SK-N-SH (cell line): ENCODE data around the gene ASB5. TPM values are rescaled to one million over a fixed set of nuclear protein-coding genes. Genes with fewer than 3 reads are reported as not detected.

Experiments
- CTCF ChIA-PET: fragments of 300-600, 350-600 bp; formaldehyde crosslinking; extraction: SDS; loops from one replicate; lab custom pipeline; 2021; lab: Yijun Ruan, JAX
- POLR2A ChIA-PET: fragments of 350-600 bp; sonication (Branson Sonifier 250); formaldehyde crosslinking; extraction: SDS; loops from one replicate; lab custom pipeline; 2020; ENCODE audit warnings: antibody characterized with exemption, inconsistent platforms; lab: Yijun Ruan, JAX
- DNase-seq: peaks from one replicate; pipeline ENCODE4 v3.0.0; 2012
- H2AFZ ChIP-seq: fragments of 200-600 bp; sonication (generic); 2 replicates; pipeline ENCODE4 v1.8.1; 2016; ENCODE audit warnings: antibody characterized with exemption, mild to moderate bottlenecking, low read depth
- H3F3A ChIP-seq: fragments of 200-600 bp; sonication (generic); replicated peaks from 2 replicates; pipeline ENCODE3; 2016; ENCODE audit warnings: antibody characterized with exemption, mild to moderate bottlenecking; ENCODE audit not compliant: insufficient read depth
- H3K27ac ChIP-seq, 2 experiments: fragments of 200-500 bp in 1 of 2; fragments of 200-600 bp in 1 of 2; sonication (Bioruptor generic) in 1 of 2; sonication (generic), shearing (Covaris generic) in 1 of 2; 2 replicates each; pipeline versions ENCODE4 v1.5.1 to v1.6.1; 2014 to 2016; ENCODE audit warnings: low read depth in 2 of 2, inconsistent platforms in 1 of 2, low read length in 1 of 2, mild to moderate bottlenecking in 1 of 2, mixed read lengths in 1 of 2
- H3K27me3 ChIP-seq: fragments of 200-600 bp; sonication (generic), shearing (Covaris generic); 2 replicates; pipeline ENCODE4 v1.6.1; 2016; ENCODE audit warnings: mixed run types; ENCODE audit not compliant: insufficient read depth
- H3K36me3 ChIP-seq, 2 experiments: fragments of 200-500 bp in 1 of 2; fragments of 200-600 bp in 1 of 2; sonication (Bioruptor generic) in 1 of 2; sonication (generic) in 1 of 2; replicated peaks in 1 of 2; 2 replicates each; pipeline versions ENCODE3 to v1.5.1; 2014 to 2016; ENCODE audit warnings: low read length in 1 of 2, mild to moderate bottlenecking in 1 of 2; ENCODE audit not compliant: insufficient read depth in 2 of 2, control insufficient read depth in 1 of 2
- H3K4me1 ChIP-seq, 2 experiments: fragments of 200-500 bp in 1 of 2; fragments of 200-600 bp in 1 of 2; sonication (Bioruptor generic) in 1 of 2; sonication (generic), shearing (Covaris generic) in 1 of 2; 2 replicates each; pipeline versions ENCODE4 v1.5.1 to v1.6.1; 2014 to 2016; ENCODE audit warnings: low read depth in 1 of 2, low read length in 1 of 2, mixed run types in 1 of 2; ENCODE audit not compliant: insufficient read depth in 2 of 2, control insufficient read depth in 1 of 2
- H3K4me2 ChIP-seq: fragments of 200-600 bp; sonication (generic), shearing (Covaris generic); 2 replicates; pipeline ENCODE4 v1.6.1; 2017; ENCODE audit warnings: mixed run types
- H3K4me3 ChIP-seq, 2 experiments: fragments of 200-500 bp in 1 of 2; fragments of 200-600 bp in 1 of 2; sonication (Bioruptor generic) in 1 of 2; sonication (generic), shearing (Covaris generic) in 1 of 2; 2 replicates each; pipeline versions ENCODE4 v1.5.1 to v1.8.1; 2014 to 2016; ENCODE audit warnings: low read depth in 2 of 2, inconsistent platforms in 1 of 2, low read length in 1 of 2, mild to moderate bottlenecking in 1 of 2, mixed read lengths in 1 of 2, moderate library complexity in 1 of 2
- H3K79me2 ChIP-seq: fragments of 200-600 bp; sonication (generic); 2 replicates; pipeline ENCODE4 v1.8.1; 2017; ENCODE audit warnings: mild to moderate bottlenecking; ENCODE audit not compliant: insufficient read depth
- H3K9ac ChIP-seq: fragments of 200-600 bp; sonication (generic); 2 replicates; pipeline ENCODE4 v1.6.1; 2017; ENCODE audit warnings: mixed run types
- H3K9me2 ChIP-seq: fragments of 200-600 bp; sonication (generic); 2 replicates; pipeline ENCODE4 v1.6.1; 2017; ENCODE audit warnings: mixed run types
- H3K9me3 ChIP-seq: fragments of 200-600 bp; sonication (generic); 2 replicates; pipeline ENCODE4 v1.6.1; 2017; ENCODE audit warnings: mixed run types, mild to moderate bottlenecking, moderate library complexity
- H4K20me1 ChIP-seq: fragments of 200-600 bp; sonication (generic); 2 replicates; pipeline ENCODE4 v1.6.1; 2017; ENCODE audit warnings: mild to moderate bottlenecking, mixed run types; ENCODE audit not compliant: insufficient read depth
- CHD2 ChIP-seq: fragments of 150-350 bp; IDR thresholded peaks from 2 replicates; pipeline ENCODE4 v1.6.1; 2018; ENCODE audit warnings: low read length; ENCODE audit not compliant: partially characterized antibody
- EP300 ChIP-seq, 2 experiments: IDR thresholded peaks; 2 replicates each; pipeline versions ENCODE4 v1.4.0 to v1.6.1; 2012; ENCODE audit warnings: borderline replicate concordance in 1 of 2, low read depth in 1 of 2, low read length in 1 of 2
- EZH2phosphoT487 ChIP-seq: fragments of 200-600 bp; sonication (generic); IDR thresholded peaks from 2 replicates; pipeline ENCODE4 v1.6.1; 2017; ENCODE audit warnings: low read depth, mixed run types, mild to moderate bottlenecking, antibody characterized with exemption, moderate library complexity, borderline replicate concordance
- FOSL2 ChIP-seq: IDR thresholded peaks from 2 replicates; pipeline ENCODE4 v1.4.0; 2012; ENCODE audit warnings: low read depth, mild to moderate bottlenecking, moderate library complexity, borderline replicate concordance
- FOXJ3 ChIP-seq: sonication (generic); formaldehyde crosslinking; IDR thresholded peaks from 2 replicates; pipeline ENCODE4 v1.5.1; 2020; ENCODE audit warnings: mild to moderate bottlenecking, missing genetic modification reagents
- FOXM1 ChIP-seq: IDR thresholded peaks from 2 replicates; pipeline ENCODE4 v1.4.0; 2012; ENCODE audit warnings: low read depth, mild to moderate bottlenecking
- GATA2 ChIP-seq: sonication (generic); formaldehyde crosslinking; IDR thresholded peaks from 2 replicates; pipeline ENCODE4 v1.5.0; 2020; ENCODE audit warnings: mild to moderate bottlenecking, missing genetic modification reagents
- JUND ChIP-seq: IDR thresholded peaks from 2 replicates; pipeline ENCODE4 v1.4.0; 2012
- MEF2A ChIP-seq: IDR thresholded peaks from 2 replicates; pipeline ENCODE4 v1.4.0; 2012; ENCODE audit warnings: low read depth, borderline replicate concordance
- NFIC ChIP-seq: IDR thresholded peaks from 2 replicates; pipeline ENCODE4 v1.4.0; 2012; ENCODE audit warnings: borderline replicate concordance
- NRF1 ChIP-seq: IDR thresholded peaks from 2 replicates; pipeline ENCODE4 v1.6.1; 2012; ENCODE audit warnings: low read depth, mild to moderate bottlenecking, low read length
- POLR2AphosphoS5 ChIP-seq: IDR thresholded peaks from 2 replicates; pipeline ENCODE4 v1.6.1; 2012; ENCODE audit warnings: low read depth, low read length
- RAD21 ChIP-seq: IDR thresholded peaks from 2 replicates; pipeline ENCODE4 v1.6.1; 2012; ENCODE audit warnings: mild to moderate bottlenecking, low read length
- REST ChIP-seq: IDR thresholded peaks from 2 replicates; pipeline ENCODE4 v1.6.1; 2012; ENCODE audit warnings: mild to moderate bottlenecking, low read depth, low read length, moderate library complexity
- RFX5 ChIP-seq: IDR thresholded peaks from 2 replicates; pipeline ENCODE4 v1.6.1; 2012; ENCODE audit warnings: mild to moderate bottlenecking, improper control_type of control experiment, low read length
- RXRA ChIP-seq: IDR thresholded peaks from 2 replicates; pipeline ENCODE4 v1.4.0; 2012; ENCODE audit warnings: low read depth, mild to moderate bottlenecking, borderline replicate concordance
- SIN3A ChIP-seq: IDR thresholded peaks from 2 replicates; pipeline ENCODE4 v1.6.1; 2012; ENCODE audit warnings: low read depth, mild to moderate bottlenecking, low read length, moderate library complexity, borderline replicate concordance
- SMC3 ChIP-seq: IDR thresholded peaks from 2 replicates; pipeline ENCODE4 v1.6.1; 2012; ENCODE audit warnings: low read depth, low read length, improper control_type of control experiment
- TAF1 ChIP-seq: IDR thresholded peaks from 2 replicates; pipeline ENCODE4 v1.6.1; 2012; ENCODE audit warnings: low read depth, mild to moderate bottlenecking, low read length, moderate library complexity, borderline replicate concordance
- TCF12 ChIP-seq: IDR thresholded peaks from 2 replicates; pipeline ENCODE4 v1.4.0; 2012
- TEAD4 ChIP-seq: IDR thresholded peaks from 2 replicates; pipeline ENCODE4 v1.4.0; 2012; ENCODE audit warnings: mild to moderate bottlenecking, borderline replicate concordance; ENCODE audit not compliant: insufficient read depth
- YY1 ChIP-seq: IDR thresholded peaks from 2 replicates; pipeline ENCODE4 v1.4.0; 2012; ENCODE audit warnings: low read depth, mild to moderate bottlenecking
- WGBS: methylation state at CpG from one replicate; pipeline ENCODE4 v1.1.6; 2017; ENCODE audit warnings: low lambda C conversion rate; 5-methylcytosine and 5-hydroxymethylcytosine counted together
- polyA plus RNA-seq, 3 experiments: library from polyadenylated mRNA; depleted of rRNA; stranded (reverse); fragments of >200 nt; gene quantifications; 2 replicates each; pipeline ENCODE4 v1.2.3, GENCODE V29; 2012
- TF ChIP-seq, protein P1 (sequence below): fragments of 200-600 bp; sonication (generic); IDR thresholded peaks from 2 replicates; pipeline ENCODE4 v1.6.1; 2017; ENCODE audit warnings: antibody characterized with exemption, mild to moderate bottlenecking, moderate library complexity
- TF ChIP-seq, protein P2 (sequence below): IDR thresholded peaks from 2 replicates; pipeline ENCODE4 v1.4.0; 2012; ENCODE audit warnings: low read depth, borderline replicate concordance
- TF ChIP-seq, protein P3 (sequence below): IDR thresholded peaks from 2 replicates; pipeline ENCODE4; 2012
- TF ChIP-seq, protein P4 (sequence below): IDR thresholded peaks from 2 replicates; pipeline ENCODE4 v1.4.0; 2012; ENCODE audit warnings: low read depth

Gene ASB5
- polyA plus RNA-seq, 1 of the 3 experiments (the other 2 are of a cell fraction), result 0.13 TPM

DNA sequence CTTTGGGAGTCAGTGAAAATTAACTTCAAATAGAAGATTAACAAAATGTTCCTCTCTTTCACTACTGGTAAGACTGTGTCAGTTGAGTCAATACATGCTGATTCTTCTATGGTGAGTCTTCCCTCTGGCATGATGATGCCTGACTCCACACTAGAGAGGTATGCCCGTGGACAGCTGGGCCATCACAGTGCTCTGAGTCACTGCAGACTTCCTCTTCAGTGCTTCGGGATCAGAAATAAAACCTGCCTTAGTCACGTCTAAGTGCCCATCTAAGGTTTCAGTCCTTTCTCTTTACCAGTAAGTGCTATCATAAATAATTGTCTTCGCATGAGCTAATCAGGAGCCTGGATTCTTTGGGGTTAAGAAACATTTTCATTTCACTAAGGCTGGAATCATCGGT is 1.6 kb upstream of the ASB5 start:
- Histone ChIP-seq H3K9ac (peak overlapping the region; percentile 65), H3K4me2 (peak overlapping the region; percentile 77), H2AFZ (peak overlapping the region; percentile 50; the same call in 1 of the 2 replicates), H3K27ac (peak overlapping the region; percentile 86 to 90; a peak in 3 of 4 replicates), H3K9me2 (no peaks in the 10 kb centered on the region), H3K27me3 (no peaks in the 10 kb centered on the region), H3K4me1 (peaks cover 0 to 36% of the 10 kb centered on the region in 2 experiments; a peak in 3 of 4 replicates), H3F3A (peaks cover 36% of the 10 kb centered on the region), H3K36me3 (no peaks in the 10 kb centered on the region), H3K4me3 (peak overlapping the region; percentile 22 to 50; a peak in 3 of 4 replicates), H3K79me2 (no peaks in the 10 kb centered on the region), H3K9me3 (no peaks in the 10 kb centered on the region), H4K20me1 (no peaks in the 10 kb centered on the region)
- no peak for DNase-seq
- POLR2A ChIA-PET, result no interaction called here
- CTCF ChIA-PET, result no interaction called here
- WGBS, result 9% methylated on average over 5 of the region's 5 CpGs
- TF ChIP-seq SMC3 (no peak), TAF1 (0 out of 2 replicates have a peak, but pooled peaks have one; percentile 32), MEF2A (peak; percentile 83; the same call in 1 of the 2 replicates), FOSL2 (peak; percentile 100), NFIC (peak; percentile 86), RXRA (peak; percentile 74; the same call in 1 of the 2 replicates), TEAD4 (peak; percentile 98), RFX5 (no peak), REST (peak; percentile 68), CHD2 (no peak), JUND (peak; percentile 99), SIN3A (peak; percentile 63; the same call in 1 of the 2 replicates), GATA2 (CRISPR knock-in tag) (no peak), NRF1 (no peak), POLR2AphosphoS5 (peak; percentile 80; the same call in 1 of the 2 replicates), RAD21 (no peak), FOXJ3 (CRISPR knock-in tag) (no peak), YY1 (no peak), EZH2phosphoT487 (no peak), FOXM1 (peak; percentile 98), TCF12 (peak; percentile 99), EP300 (IDR thresholded peaks at IDR 0.05; ENCODE audit: borderline replicate concordance in 1 of 2, low read depth in 1 of 2, low read length in 1 of 2) (peak; percentile 67 to 99)
- TF ChIP-seq, protein P1, sequence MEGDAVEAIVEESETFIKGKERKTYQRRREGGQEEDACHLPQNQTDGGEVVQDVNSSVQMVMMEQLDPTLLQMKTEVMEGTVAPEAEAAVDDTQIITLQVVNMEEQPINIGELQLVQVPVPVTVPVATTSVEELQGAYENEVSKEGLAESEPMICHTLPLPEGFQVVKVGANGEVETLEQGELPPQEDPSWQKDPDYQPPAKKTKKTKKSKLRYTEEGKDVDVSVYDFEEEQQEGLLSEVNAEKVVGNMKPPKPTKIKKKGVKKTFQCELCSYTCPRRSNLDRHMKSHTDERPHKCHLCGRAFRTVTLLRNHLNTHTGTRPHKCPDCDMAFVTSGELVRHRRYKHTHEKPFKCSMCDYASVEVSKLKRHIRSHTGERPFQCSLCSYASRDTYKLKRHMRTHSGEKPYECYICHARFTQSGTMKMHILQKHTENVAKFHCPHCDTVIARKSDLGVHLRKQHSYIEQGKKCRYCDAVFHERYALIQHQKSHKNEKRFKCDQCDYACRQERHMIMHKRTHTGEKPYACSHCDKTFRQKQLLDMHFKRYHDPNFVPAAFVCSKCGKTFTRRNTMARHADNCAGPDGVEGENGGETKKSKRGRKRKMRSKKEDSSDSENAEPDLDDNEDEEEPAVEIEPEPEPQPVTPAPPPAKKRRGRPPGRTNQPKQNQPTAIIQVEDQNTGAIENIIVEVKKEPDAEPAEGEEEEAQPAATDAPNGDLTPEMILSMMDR, result no peak
- TF ChIP-seq, protein P2, sequence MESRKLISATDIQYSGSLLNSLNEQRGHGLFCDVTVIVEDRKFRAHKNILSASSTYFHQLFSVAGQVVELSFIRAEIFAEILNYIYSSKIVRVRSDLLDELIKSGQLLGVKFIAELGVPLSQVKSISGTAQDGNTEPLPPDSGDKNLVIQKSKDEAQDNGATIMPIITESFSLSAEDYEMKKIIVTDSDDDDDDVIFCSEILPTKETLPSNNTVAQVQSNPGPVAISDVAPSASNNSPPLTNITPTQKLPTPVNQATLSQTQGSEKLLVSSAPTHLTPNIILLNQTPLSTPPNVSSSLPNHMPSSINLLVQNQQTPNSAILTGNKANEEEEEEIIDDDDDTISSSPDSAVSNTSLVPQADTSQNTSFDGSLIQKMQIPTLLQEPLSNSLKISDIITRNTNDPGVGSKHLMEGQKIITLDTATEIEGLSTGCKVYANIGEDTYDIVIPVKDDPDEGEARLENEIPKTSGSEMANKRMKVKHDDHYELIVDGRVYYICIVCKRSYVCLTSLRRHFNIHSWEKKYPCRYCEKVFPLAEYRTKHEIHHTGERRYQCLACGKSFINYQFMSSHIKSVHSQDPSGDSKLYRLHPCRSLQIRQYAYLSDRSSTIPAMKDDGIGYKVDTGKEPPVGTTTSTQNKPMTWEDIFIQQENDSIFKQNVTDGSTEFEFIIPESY, result peak; percentile 83; the same call in 1 of the 2 replicates
- TF ChIP-seq, protein P3, sequence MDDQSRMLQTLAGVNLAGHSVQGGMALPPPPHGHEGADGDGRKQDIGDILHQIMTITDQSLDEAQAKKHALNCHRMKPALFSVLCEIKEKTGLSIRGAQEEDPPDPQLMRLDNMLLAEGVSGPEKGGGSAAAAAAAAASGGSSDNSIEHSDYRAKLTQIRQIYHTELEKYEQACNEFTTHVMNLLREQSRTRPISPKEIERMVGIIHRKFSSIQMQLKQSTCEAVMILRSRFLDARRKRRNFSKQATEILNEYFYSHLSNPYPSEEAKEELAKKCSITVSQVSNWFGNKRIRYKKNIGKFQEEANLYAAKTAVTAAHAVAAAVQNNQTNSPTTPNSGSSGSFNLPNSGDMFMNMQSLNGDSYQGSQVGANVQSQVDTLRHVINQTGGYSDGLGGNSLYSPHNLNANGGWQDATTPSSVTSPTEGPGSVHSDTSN, result peak; percentile 97
- TF ChIP-seq, protein P4, sequence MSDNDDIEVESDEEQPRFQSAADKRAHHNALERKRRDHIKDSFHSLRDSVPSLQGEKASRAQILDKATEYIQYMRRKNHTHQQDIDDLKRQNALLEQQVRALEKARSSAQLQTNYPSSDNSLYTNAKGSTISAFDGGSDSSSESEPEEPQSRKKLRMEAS, result peak; percentile 76
